Stimulated activated CD4-positive, alpha-beta T cell treated with anti-CD3 and anti-CD28 coated beads, TNF-alpha, amount 100 ng/mL, for 4 hours (primary cell): Measurements from ENCODE around the gene CSN1S1.
"Not testable (repeated sequence)": the region's sequence is repeated elsewhere in the genome, so short reads cannot be mapped to it uniquely, and the experiment has no call there.

Experiments
- DNase-seq, 3 experiments: peaks; one replicate each; pipeline ENCODE4 v3.0.0-alpha.2; 2020; ENCODE audit warnings: low read depth in 3 of 3

CSN1S1 gene

GRCh38 chr4:69930768-69931167 is at the start of gene CSN1S1:
Gene CSN1S1 (plus strand): TSS chr4:69931068. CDS start chr4:69932556, 1,488 bp downstream.
- DNase-seq: no peak

- peak in 1 of 3 experiments; percentile 3 for DNase-seq
Measured at GRCh38 chr4:69881173-69881773, 49.6 kb upstream of the CSN1S1 start.

- DNase-seq: no peak
Measured at GRCh38 chr4:69882150-69882549, 48.7 kb upstream of the CSN1S1 start.

- no peak for DNase-seq
Measured at GRCh38 chr4:69888336-69888735, 42.5 kb upstream of the CSN1S1 start.

GRCh38 chr4:69894186-69894585 is 36.7 kb upstream of the CSN1S1 start:
- DNase-seq: no peak

GRCh38 chr4:69894721-69895120 is 36.1 kb upstream of the CSN1S1 start:
- no peak for DNase-seq

- DNase-seq: no peak
Measured at GRCh38 chr4:69896530-69897116, 34.2 kb upstream of the CSN1S1 start.

- no peak for DNase-seq
Measured at GRCh38 chr4:69907151-69907550, 23.7 kb upstream of the CSN1S1 start.

GRCh38 chr4:69909195-69909594 is 21.7 kb upstream of the CSN1S1 start:
- no peak for DNase-seq

- no peak for DNase-seq
Measured at GRCh38 chr4:69910016-69910782, 20.7 kb upstream of the CSN1S1 start.

- no peak for DNase-seq
Measured at GRCh38 chr4:69920874-69921273, 10.0 kb upstream of the CSN1S1 start.

- DNase-seq: not testable (repeated sequence)
Measured at GRCh38 chr4:69923782-69924410, 7.0 kb upstream of the CSN1S1 start.

- DNase-seq: no peak
Measured at GRCh38 chr4:69934150-69934549, 3.3 kb downstream of the CSN1S1 start.

- no peak for DNase-seq
Measured at GRCh38 chr4:69936566-69936965, 5.7 kb downstream of the CSN1S1 start.

GRCh38 chr4:69951602-69952001 is 20.7 kb downstream of the CSN1S1 start:
- no peak for DNase-seq

- no peak for DNase-seq
Measured at GRCh38 chr4:69957209-69957608, 26.3 kb downstream of the CSN1S1 start.

- no peak for DNase-seq
Measured at GRCh38 chr4:69965628-69966027, 34.8 kb downstream of the CSN1S1 start, which contains the start of gene CSN2. Gene CSN2 (minus strand): TSS chr4:69965728. CDS start chr4:69960995, 4,733 bp downstream.

GRCh38 chr4:69970071-69970470 is 39.2 kb downstream of the CSN1S1 start:
- DNase-seq: no peak

- DNase-seq: no peak
Measured at GRCh38 chr4:69974631-69975030, 43.8 kb downstream of the CSN1S1 start.

- no peak for DNase-seq
Measured at GRCh38 chr4:69977582-69977981, 46.7 kb downstream of the CSN1S1 start.

- no peak for DNase-seq
Measured at GRCh38 chr4:69984030-69984443, 53.2 kb downstream of the CSN1S1 start.

GRCh38 chr4:69986663-69987062 is 55.8 kb downstream of the CSN1S1 start:
- DNase-seq: no peak
